ENCODE data around the gene C17orf67.
"Not testable (repeated sequence)": the region's sequence is repeated elsewhere in the genome, so short reads cannot be mapped to it uniquely, and the experiment has no call there.

Gene C17orf67

DNA sequence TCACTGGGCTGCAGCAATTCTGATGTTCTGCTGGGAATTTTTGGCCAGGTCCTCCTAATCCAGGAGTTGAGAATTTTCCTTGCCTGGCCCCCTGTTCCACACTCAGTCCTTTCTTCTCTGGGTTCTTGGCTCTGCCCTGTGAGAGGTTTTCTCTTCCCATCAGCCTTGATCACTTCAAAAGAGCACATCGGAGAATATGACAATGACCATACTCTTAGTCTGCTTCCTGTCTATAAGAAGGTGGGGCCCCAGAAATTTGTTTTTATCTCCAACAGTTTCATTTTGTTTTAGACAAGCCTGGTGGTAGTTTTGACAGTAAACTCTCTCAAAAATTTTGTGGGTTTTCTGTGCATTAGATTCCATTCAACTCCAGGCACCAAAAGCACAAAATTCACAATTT, 70.7 kb downstream of the C17orf67 start:
- no peaks in the 10 kb centered on the region for H3K9me3 ChIP-seq (ENCODE audit: control insufficient read depth, low read depth, low read length)

DNA sequence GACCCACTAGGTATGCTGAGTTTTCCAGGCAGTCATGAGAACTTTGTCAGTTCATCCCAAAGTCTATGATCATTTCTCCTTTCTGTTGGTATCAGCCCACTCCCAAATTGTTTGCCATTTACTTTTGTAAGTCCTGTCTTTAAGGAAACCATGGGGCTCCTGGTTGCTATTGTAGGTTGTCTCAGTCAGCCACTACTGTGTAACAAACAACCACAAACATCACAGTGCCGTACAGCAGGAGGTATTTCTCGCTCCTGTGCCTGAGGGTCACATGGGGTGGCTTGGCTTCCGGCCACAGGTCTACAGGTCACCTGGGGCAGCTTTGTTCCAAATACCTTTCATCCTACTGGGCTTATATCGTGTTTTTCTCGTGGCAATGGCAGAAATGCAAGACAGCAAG, 71.6 kb downstream of the C17orf67 start:
- Histone ChIP-seq H3K4me3 (ENCODE audit: low read length) (no peak overlapping the region), H3K27ac (ENCODE audit: low read length) (no peak overlapping the region), H3K4me1 (ENCODE audit: control insufficient read depth, low read depth, low read length) (no peaks in the 10 kb centered on the region), H3K36me3 (ENCODE audit: control insufficient read depth, low read depth, low read length) (no peaks in the 10 kb centered on the region), H3K9me3 (ENCODE audit: control insufficient read depth, low read depth, low read length) (no peaks in the 10 kb centered on the region), H3K9ac (ENCODE audit: low read length) (no peak overlapping the region), H3K27me3 (ENCODE audit: control insufficient read depth, insufficient read depth, low read length) (no peaks in the 10 kb centered on the region)

More for the DNA sequence above, 70.7 kb downstream of the C17orf67 start:
- Histone ChIP-seq H3K4me3 (ENCODE audit: low read length) (no peak overlapping the region), H3K27me3 (ENCODE audit: control insufficient read depth, insufficient read depth, low read length) (no peaks in the 10 kb centered on the region), H3K36me3 (ENCODE audit: control insufficient read depth, low read depth, low read length) (no peaks in the 10 kb centered on the region), H3K4me1 (ENCODE audit: control insufficient read depth, low read depth, low read length) (no peaks in the 10 kb centered on the region), H3K9ac (ENCODE audit: low read length) (no peak overlapping the region), H3K27ac (ENCODE audit: low read length) (no peak overlapping the region)

DNA sequence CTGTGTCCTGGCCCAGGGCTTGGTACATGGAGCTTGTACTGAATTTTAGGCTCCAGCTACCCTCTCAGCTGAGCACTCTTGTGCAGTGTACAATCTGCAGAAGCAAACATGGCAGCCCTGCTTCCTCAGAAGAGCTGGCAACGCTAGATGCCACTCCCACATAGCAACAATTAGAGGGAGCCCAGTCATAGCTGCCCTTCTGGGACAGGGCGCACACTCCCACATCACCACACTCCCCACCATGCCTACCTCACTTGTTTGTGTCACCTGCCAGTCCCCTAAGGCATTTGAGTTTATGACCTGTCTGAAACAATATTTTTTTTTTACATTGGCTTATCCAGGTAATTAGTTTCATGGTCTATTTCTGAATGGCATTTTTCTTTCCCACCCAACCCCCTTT, 72.3 kb downstream of the C17orf67 start:
- no peak overlapping the region for H3K9ac ChIP-seq (ENCODE audit: low read length)
- H3K4me1 ChIP-seq (ENCODE audit: control insufficient read depth, low read depth, low read length), result no peaks in the 10 kb centered on the region
- no peaks in the 10 kb centered on the region for H3K9me3 ChIP-seq (ENCODE audit: control insufficient read depth, low read depth, low read length)
- no peaks in the 10 kb centered on the region for H3K36me3 ChIP-seq (ENCODE audit: control insufficient read depth, low read depth, low read length)
- no peaks in the 10 kb centered on the region for H3K27me3 ChIP-seq (ENCODE audit: control insufficient read depth, insufficient read depth, low read length)
- no peak overlapping the region for H3K4me3 ChIP-seq (ENCODE audit: low read length)
- H3K27ac ChIP-seq (ENCODE audit: low read length), result no peak overlapping the region

DNA sequence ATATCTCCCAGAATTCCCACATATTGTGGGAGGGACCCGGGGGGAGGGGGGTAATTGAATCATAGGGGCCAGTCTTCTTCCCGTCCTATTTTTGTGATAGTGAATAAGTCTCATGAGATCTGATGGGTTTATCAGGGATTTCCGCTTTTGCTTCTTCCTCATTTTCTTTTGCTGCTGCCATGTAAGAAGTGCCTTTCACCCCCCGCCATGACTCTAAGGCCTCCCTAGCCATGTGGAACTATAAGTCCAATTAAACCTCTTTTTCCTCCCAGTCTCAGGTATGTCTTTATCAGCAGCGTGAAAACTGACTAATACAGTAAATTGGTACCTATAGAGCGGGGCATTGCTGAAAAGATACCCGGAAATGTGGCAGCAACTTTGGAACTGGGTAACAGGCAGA, 76.1 kb downstream of the C17orf67 start:
- not testable (repeated sequence) for H3K27ac ChIP-seq (ENCODE audit: low read length)

DNA sequence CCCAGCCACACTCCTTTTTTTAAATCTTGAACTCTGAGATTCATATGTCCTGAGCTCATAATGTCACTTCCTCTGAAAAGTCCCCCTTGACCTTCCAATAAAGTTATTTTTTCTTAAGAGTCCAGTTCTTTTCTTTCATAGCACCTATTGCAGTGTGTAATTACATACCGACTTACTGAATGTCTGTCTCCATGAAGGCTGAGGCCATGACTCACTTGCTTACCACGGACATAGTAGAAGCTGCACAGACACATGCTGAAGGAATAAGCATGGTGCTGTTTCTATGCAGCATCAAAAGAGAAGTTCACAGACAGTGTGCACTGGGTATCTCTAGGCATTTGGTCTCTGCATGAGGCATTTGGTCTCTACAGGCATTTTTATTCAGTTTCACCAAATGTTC, 77.2 kb downstream of the C17orf67 start:
- Histone ChIP-seq H3K9me3 (ENCODE audit: control insufficient read depth, low read depth, low read length) (no peaks in the 10 kb centered on the region), H3K9ac (ENCODE audit: low read length) (no peak overlapping the region), H3K4me1 (ENCODE audit: control insufficient read depth, low read depth, low read length) (no peaks in the 10 kb centered on the region)

More for the DNA sequence above, 76.1 kb downstream of the C17orf67 start:
- not testable (repeated sequence) for H3K9ac ChIP-seq (ENCODE audit: low read length); H3K9me3 ChIP-seq (ENCODE audit: control insufficient read depth, low read depth, low read length); H3K4me3 ChIP-seq (ENCODE audit: low read length); H3K27me3 ChIP-seq (ENCODE audit: control insufficient read depth, insufficient read depth, low read length); H3K36me3 ChIP-seq (ENCODE audit: control insufficient read depth, low read depth, low read length); H3K4me1 ChIP-seq (ENCODE audit: control insufficient read depth, low read depth, low read length)

DNA sequence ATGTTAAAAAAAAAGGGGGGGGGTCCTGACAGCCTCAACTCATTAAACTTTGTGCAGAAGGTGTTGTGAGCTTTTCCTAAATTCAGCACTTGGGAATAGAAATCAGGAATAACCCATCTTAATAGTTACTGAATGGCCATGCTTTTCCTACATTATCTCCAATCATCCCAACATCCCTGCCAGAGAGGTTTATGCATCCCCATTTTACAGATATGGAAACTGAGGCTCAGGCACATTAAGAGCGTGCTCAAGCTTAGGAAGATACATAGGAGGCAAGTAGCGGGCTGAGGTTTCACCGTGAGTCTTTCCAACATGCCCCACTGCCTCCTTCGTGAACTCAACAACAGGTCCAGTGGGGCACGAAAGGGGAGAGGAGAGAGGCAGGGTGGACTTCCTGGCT, 78.4 kb downstream of the C17orf67 start:
- no peaks in the 10 kb centered on the region for H3K4me1 ChIP-seq (ENCODE audit: control insufficient read depth, low read depth, low read length)
- H3K36me3 ChIP-seq (ENCODE audit: control insufficient read depth, low read depth, low read length), result no peaks in the 10 kb centered on the region
- H3K4me3 ChIP-seq (ENCODE audit: low read length), result no peak overlapping the region
- no peak overlapping the region for H3K9ac ChIP-seq (ENCODE audit: low read length)
- H3K27ac ChIP-seq (ENCODE audit: low read length), result no peak overlapping the region
- no peaks in the 10 kb centered on the region for H3K27me3 ChIP-seq (ENCODE audit: control insufficient read depth, insufficient read depth, low read length)
- no peaks in the 10 kb centered on the region for H3K9me3 ChIP-seq (ENCODE audit: control insufficient read depth, low read depth, low read length)

More for the DNA sequence above, 77.2 kb downstream of the C17orf67 start:
- Histone ChIP-seq H3K27ac (ENCODE audit: low read length) (no peak overlapping the region), H3K36me3 (ENCODE audit: control insufficient read depth, low read depth, low read length) (no peaks in the 10 kb centered on the region), H3K27me3 (ENCODE audit: control insufficient read depth, insufficient read depth, low read length) (no peaks in the 10 kb centered on the region), H3K4me3 (ENCODE audit: low read length) (no peak overlapping the region)

DNA sequence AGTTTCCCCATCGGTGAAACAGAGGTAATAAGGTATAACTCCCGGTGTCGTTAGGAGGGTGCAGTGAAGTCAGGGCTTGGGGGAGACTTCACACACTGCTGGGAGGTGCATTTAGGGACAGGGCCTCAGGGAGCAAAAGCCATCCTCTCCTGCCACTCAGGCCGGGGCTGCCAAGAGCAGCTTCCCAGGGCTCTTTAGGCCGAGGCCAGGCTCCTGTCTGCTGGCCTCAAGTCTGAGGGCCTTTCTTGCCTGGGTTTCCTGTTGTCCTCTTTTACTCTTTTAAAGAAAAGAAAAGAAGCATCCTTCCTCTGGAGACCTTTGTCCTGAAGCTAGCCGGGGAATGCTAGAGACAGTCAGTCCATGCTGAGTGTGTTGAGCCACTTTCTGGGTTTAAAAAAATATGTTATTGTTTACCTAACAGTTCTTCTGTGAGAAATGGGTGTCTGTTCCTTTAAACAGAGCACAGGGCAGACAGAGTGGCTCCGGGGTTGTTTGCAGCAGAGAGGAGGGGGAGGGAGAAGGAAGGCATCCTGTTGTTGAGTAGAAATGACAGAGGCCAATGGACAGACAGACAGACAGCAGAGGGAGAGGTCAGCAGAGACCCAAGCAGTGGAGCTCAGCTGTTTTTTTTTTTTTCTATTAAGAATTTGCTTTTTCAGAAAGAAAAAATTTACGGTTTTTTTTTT, 79.1 kb downstream of the C17orf67 start:
- no peak overlapping the region for H3K4me3 ChIP-seq (ENCODE audit: low read length)
- peaks cover 4% of the 10 kb centered on the region for H3K4me1 ChIP-seq (ENCODE audit: control insufficient read depth, low read depth, low read length)
- H3K36me3 ChIP-seq (ENCODE audit: control insufficient read depth, low read depth, low read length), result no peaks in the 10 kb centered on the region
- no peak overlapping the region for H3K9ac ChIP-seq (ENCODE audit: low read length)
- no peaks in the 10 kb centered on the region for H3K27me3 ChIP-seq (ENCODE audit: control insufficient read depth, insufficient read depth, low read length)
- no peaks in the 10 kb centered on the region for H3K9me3 ChIP-seq (ENCODE audit: control insufficient read depth, low read depth, low read length)
- no peak overlapping the region for H3K27ac ChIP-seq (ENCODE audit: low read length)

DNA sequence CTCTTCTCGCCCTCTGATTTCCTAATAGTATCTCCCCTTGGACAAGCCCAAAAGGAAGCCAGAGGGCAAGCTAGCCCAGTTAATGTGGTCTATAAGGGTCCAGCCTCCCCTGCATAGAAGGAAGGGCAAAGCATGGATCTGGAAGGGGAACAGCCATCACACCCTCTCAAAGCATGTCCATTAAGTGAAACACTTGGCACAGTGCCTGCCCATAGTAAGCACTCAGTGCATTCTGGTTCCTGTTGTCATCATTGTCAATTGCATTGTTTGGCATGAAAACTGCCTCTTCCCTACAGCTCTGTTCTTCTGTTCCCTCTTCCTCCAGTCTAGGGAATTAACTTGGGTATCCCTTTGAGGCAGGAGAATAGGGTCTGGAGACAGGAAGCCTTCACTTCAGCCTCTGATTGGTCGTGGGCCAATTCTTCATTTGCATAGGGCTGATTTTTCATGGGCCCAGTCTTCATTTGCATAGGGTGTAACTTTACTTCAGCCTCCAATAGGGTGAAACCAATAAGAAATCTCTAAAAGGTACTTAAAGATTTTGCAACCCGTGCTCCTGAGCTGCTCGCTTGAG, 81.4 kb downstream of the C17orf67 start:
- Histone ChIP-seq H3K27me3 (ENCODE audit: control insufficient read depth, insufficient read depth, low read length) (no peaks in the 10 kb centered on the region), H3K4me1 (ENCODE audit: control insufficient read depth, low read depth, low read length) (peaks cover 4% of the 10 kb centered on the region), H3K27ac (ENCODE audit: low read length) (no peak overlapping the region), H3K9me3 (ENCODE audit: control insufficient read depth, low read depth, low read length) (no peaks in the 10 kb centered on the region), H3K4me3 (ENCODE audit: low read length) (no peak overlapping the region), H3K36me3 (ENCODE audit: control insufficient read depth, low read depth, low read length) (no peaks in the 10 kb centered on the region), H3K9ac (ENCODE audit: low read length) (no peak overlapping the region)

DNA sequence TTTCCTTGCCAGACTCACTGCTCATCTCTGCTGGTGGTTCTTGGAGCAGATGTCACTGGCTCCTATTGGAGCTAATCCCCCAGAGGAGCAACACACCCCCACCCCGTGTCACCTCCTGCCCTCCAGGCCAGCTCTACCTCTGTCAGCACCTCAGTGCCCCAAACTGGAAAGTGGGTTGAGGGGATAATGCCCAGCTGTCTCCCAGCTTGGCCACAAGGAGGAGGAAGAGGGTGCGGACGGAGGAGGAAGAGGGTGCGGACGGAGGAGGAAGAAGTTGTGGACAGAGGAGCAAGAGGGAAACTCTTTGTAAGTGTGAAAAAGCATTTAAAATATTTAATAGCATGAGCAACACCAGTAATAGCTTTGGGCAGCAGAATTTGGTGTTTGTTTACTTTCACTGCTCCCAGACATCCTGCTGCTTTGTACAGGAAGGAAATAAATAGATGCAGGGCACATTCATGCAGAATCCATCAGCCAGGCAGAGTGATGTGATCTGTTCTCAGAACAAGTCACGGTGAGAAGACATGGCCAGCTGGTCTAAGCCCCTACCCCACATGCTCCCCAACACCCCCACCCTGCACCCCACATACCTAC, 82.5 kb downstream of the C17orf67 start:
- H3K9me3 ChIP-seq (ENCODE audit: control insufficient read depth, low read depth, low read length), result no peaks in the 10 kb centered on the region
- H3K27ac ChIP-seq (ENCODE audit: low read length), result no peak overlapping the region
- H3K4me3 ChIP-seq (ENCODE audit: low read length), result no peak overlapping the region

DNA sequence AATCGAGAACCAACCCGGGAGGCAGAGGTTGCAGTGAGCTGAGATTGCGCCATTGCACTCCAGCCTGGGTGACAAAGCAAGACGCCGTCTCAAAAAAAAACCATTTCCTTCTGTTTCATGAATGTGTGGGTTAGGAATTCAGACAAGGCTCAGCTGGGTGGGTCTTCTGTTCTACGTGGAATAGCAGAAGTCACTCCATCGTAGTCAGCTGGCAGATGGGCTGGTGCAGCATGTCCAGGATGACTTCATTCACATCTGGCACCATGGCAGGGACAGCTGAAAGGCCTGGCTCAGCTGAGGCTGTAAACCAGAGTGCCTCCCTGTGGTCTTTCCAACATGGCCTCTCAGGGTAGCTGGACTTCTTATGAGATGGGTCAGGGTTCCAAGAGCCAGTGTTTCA, 89.0 kb downstream of the C17orf67 start:
- no peaks in the 10 kb centered on the region for H3K9me3 ChIP-seq (ENCODE audit: control insufficient read depth, low read depth, low read length)
- H3K27ac ChIP-seq (ENCODE audit: low read length), result no peak overlapping the region
- no peak overlapping the region for H3K9ac ChIP-seq (ENCODE audit: low read length)
- no peak overlapping the region for H3K4me3 ChIP-seq (ENCODE audit: low read length)
- H3K36me3 ChIP-seq (ENCODE audit: control insufficient read depth, low read depth, low read length), result no peaks in the 10 kb centered on the region
- no peaks in the 10 kb centered on the region for H3K4me1 ChIP-seq (ENCODE audit: control insufficient read depth, low read depth, low read length)
- H3K27me3 ChIP-seq (ENCODE audit: control insufficient read depth, insufficient read depth, low read length), result no peaks in the 10 kb centered on the region

More for the DNA sequence above, 82.5 kb downstream of the C17orf67 start:
- Histone ChIP-seq H3K9ac (ENCODE audit: low read length) (no peak overlapping the region), H3K36me3 (ENCODE audit: control insufficient read depth, low read depth, low read length) (no peaks in the 10 kb centered on the region), H3K27me3 (ENCODE audit: control insufficient read depth, insufficient read depth, low read length) (no peaks in the 10 kb centered on the region), H3K4me1 (ENCODE audit: control insufficient read depth, low read depth, low read length) (peaks cover 4% of the 10 kb centered on the region)

DNA sequence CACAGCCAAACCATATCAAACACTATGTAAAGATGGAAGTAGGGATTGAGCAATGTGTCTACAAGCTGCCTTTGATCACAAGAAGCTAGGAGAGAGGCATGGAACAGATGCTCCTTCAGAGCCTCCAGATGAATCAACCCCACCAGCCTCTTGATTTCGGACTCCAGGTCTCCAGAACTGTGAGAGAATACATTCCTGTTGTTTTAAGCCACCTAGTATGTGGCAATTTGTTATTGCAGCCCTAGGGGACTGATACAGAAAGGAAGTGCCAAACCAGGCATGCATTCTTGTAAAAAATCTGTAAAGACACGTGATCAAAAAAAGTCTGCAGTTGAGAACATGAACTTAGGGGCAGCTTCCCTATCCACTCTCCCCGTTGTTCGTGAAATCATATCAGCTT, 91.1 kb downstream of the C17orf67 start:
- Histone ChIP-seq H3K36me3 (ENCODE audit: control insufficient read depth, low read depth, low read length) (no peaks in the 10 kb centered on the region), H3K4me1 (ENCODE audit: control insufficient read depth, low read depth, low read length) (no peaks in the 10 kb centered on the region), H3K4me3 (ENCODE audit: low read length) (no peak overlapping the region), H3K27ac (ENCODE audit: low read length) (no peak overlapping the region), H3K9ac (ENCODE audit: low read length) (no peak overlapping the region), H3K9me3 (ENCODE audit: control insufficient read depth, low read depth, low read length) (no peaks in the 10 kb centered on the region), H3K27me3 (ENCODE audit: control insufficient read depth, insufficient read depth, low read length) (no peaks in the 10 kb centered on the region)
